Neuron (in vitro differentiated cells): ENCODE data around the gene CCDC181.

Experiments used
- H2AFZ ChIP-seq: one replicate; pipeline ENCODE4 v1.6.1; 2013; ENCODE audit warnings: low read depth, mild to moderate bottlenecking, inconsistent platforms, low read length, moderate library complexity
- H3K27me3 ChIP-seq: one replicate; pipeline ENCODE4 v1.6.1; 2013; ENCODE audit warnings: low read length; ENCODE audit not compliant: insufficient read depth
- H3K36me3 ChIP-seq: one replicate; pipeline ENCODE4 v1.6.1; 2013; ENCODE audit warnings: low read length; ENCODE audit not compliant: insufficient read depth
- H3K4me1 ChIP-seq: one replicate; pipeline ENCODE4 v1.6.1; 2013; ENCODE audit warnings: low read length; ENCODE audit not compliant: insufficient read depth
- H3K4me3 ChIP-seq: 2 replicates; pipeline ENCODE4 v1.5.1; 2013; ENCODE audit warnings: mild to moderate bottlenecking, low read length, moderate library complexity
- H3K9me3 ChIP-seq: one replicate; pipeline ENCODE4 v1.6.1; 2013; ENCODE audit warnings: low read length

The CCDC181 gene

GRCh38 chr1:169427081-169427641, at the start of gene CCDC181:
Gene CCDC181 (minus strand): TSS chr1:169427474. CDS start chr1:169424927, 2,547 bp downstream.
- Histone ChIP-seq H3K9me3 (no peaks in the 10 kb centered on the region), H3K27me3 (no peaks in the 10 kb centered on the region), H3K4me3 (peak within 1 kb of the TSS; percentile 79), H2AFZ (peak within 1 kb of the TSS; percentile 92), H3K4me1 (peaks cover 9% of the 10 kb centered on the region), H3K36me3 (peaks cover 6% of the 10 kb centered on the region)

- Histone ChIP-seq H3K4me1 (no peaks in the 10 kb centered on the region), H2AFZ (no peak overlapping the region), H3K27me3 (no peaks in the 10 kb centered on the region), H3K4me3 (no peak overlapping the region), H3K36me3 (peaks cover 7% of the 10 kb centered on the region), H3K9me3 (no peaks in the 10 kb centered on the region)
These were observed 48.6 kb upstream of the CCDC181 start for GRCh38 chr1:169475806-169476387.

GRCh38 chr1:169474302-169474995, 47.2 kb upstream of the CCDC181 start:
- H3K27me3 ChIP-seq = no peaks in the 10 kb centered on the region
- no peaks in the 10 kb centered on the region for H3K9me3 ChIP-seq
- no peak overlapping the region for H3K4me3 ChIP-seq
- no peaks in the 10 kb centered on the region for H3K4me1 ChIP-seq
- no peak overlapping the region for H2AFZ ChIP-seq
- H3K36me3 ChIP-seq = peaks cover 7% of the 10 kb centered on the region

- no peaks in the 10 kb centered on the region for H3K27me3 ChIP-seq
- H3K9me3 ChIP-seq = no peaks in the 10 kb centered on the region
- no peak overlapping the region for H2AFZ ChIP-seq
- H3K36me3 ChIP-seq = peaks cover 7% of the 10 kb centered on the region
- no peaks in the 10 kb centered on the region for H3K4me1 ChIP-seq
- H3K4me3 ChIP-seq = no peak overlapping the region
These were observed 46.1 kb upstream of the CCDC181 start for GRCh38 chr1:169473347-169473746.

GRCh38 chr1:169472738-169473137, 45.5 kb upstream of the CCDC181 start:
- H3K9me3 ChIP-seq = no peaks in the 10 kb centered on the region
- no peak overlapping the region for H3K4me3 ChIP-seq
- H3K27me3 ChIP-seq = no peaks in the 10 kb centered on the region
- H3K36me3 ChIP-seq = peaks cover 10% of the 10 kb centered on the region
- H2AFZ ChIP-seq = no peak overlapping the region
- H3K4me1 ChIP-seq = no peaks in the 10 kb centered on the region

- Histone ChIP-seq H3K4me1 (no peaks in the 10 kb centered on the region), H3K4me3 (no peak overlapping the region), H3K27me3 (no peaks in the 10 kb centered on the region), H3K36me3 (peaks cover 17% of the 10 kb centered on the region), H3K9me3 (no peaks in the 10 kb centered on the region), H2AFZ (no peak overlapping the region)
These were observed 41.7 kb upstream of the CCDC181 start for GRCh38 chr1:169468982-169469381.

- no peak overlapping the region for H3K4me3 ChIP-seq
- peaks cover 15% of the 10 kb centered on the region for H3K36me3 ChIP-seq
- no peaks in the 10 kb centered on the region for H3K4me1 ChIP-seq
- no peaks in the 10 kb centered on the region for H3K9me3 ChIP-seq
- no peaks in the 10 kb centered on the region for H3K27me3 ChIP-seq
- no peak overlapping the region for H2AFZ ChIP-seq
These were observed 39.3 kb upstream of the CCDC181 start for GRCh38 chr1:169466259-169467230.

GRCh38 chr1:169465281-169465680, 38.0 kb upstream of the CCDC181 start:
- Histone ChIP-seq H3K4me3 (no peak overlapping the region), H3K36me3 (peaks cover 15% of the 10 kb centered on the region), H3K9me3 (no peaks in the 10 kb centered on the region), H2AFZ (no peak overlapping the region), H3K27me3 (no peaks in the 10 kb centered on the region), H3K4me1 (no peaks in the 10 kb centered on the region)

GRCh38 chr1:169462385-169462784, 35.1 kb upstream of the CCDC181 start:
- no peaks in the 10 kb centered on the region for H3K4me1 ChIP-seq

GRCh38 chr1:169461390-169462000, 34.2 kb upstream of the CCDC181 start:
- H2AFZ ChIP-seq = no peak overlapping the region
- H3K4me3 ChIP-seq = no peak overlapping the region
- peaks cover 3% of the 10 kb centered on the region for H3K36me3 ChIP-seq
- H3K9me3 ChIP-seq = peaks cover under 1% of the 10 kb centered on the region
- H3K27me3 ChIP-seq = no peaks in the 10 kb centered on the region
- no peaks in the 10 kb centered on the region for H3K4me1 ChIP-seq

More at GRCh38 chr1:169462385-169462784, 35.1 kb upstream of the CCDC181 start:
- no peaks in the 10 kb centered on the region for H3K9me3 ChIP-seq
- peaks cover 8% of the 10 kb centered on the region for H3K36me3 ChIP-seq
- H3K4me3 ChIP-seq = no peak overlapping the region
- no peak overlapping the region for H2AFZ ChIP-seq
- H3K27me3 ChIP-seq = no peaks in the 10 kb centered on the region

- no peaks in the 10 kb centered on the region for H3K27me3 ChIP-seq
- H3K9me3 ChIP-seq = peaks cover 5% of the 10 kb centered on the region
- H2AFZ ChIP-seq = no peak overlapping the region
- H3K4me1 ChIP-seq = no peaks in the 10 kb centered on the region
- H3K4me3 ChIP-seq = no peak overlapping the region
- no peaks in the 10 kb centered on the region for H3K36me3 ChIP-seq
These were observed 33.0 kb upstream of the CCDC181 start for GRCh38 chr1:169460191-169460833.

GRCh38 chr1:169457443-169457842, 30.2 kb upstream of the CCDC181 start:
- H3K4me1 ChIP-seq = no peaks in the 10 kb centered on the region
- no peaks in the 10 kb centered on the region for H3K36me3 ChIP-seq
- H3K4me3 ChIP-seq = no peak overlapping the region
- no peaks in the 10 kb centered on the region for H3K27me3 ChIP-seq
- peaks cover 5% of the 10 kb centered on the region for H3K9me3 ChIP-seq
- no peak overlapping the region for H2AFZ ChIP-seq
